PFSK-1 (cell line): ENCODE measurements around the gene DLGAP4.

Source experiments
- FOXP2 ChIP-seq: optimal IDR thresholded peaks from 2 replicates; pipeline ENCODE3; 2011; ENCODE audit warnings: borderline replicate concordance, control low read depth, inconsistent platforms; ENCODE audit not compliant: insufficient read depth; ENCODE audit errors: extremely low read length, extremely low read depth
- POLR2AphosphoS5 ChIP-seq: IDR thresholded peaks from 2 replicates; pipeline ENCODE4 v1.6.1; 2012; ENCODE audit warnings: low read depth, mild to moderate bottlenecking, control low read depth, low read length, moderate library complexity
- REST ChIP-seq, 2 experiments: IDR thresholded peaks; 2 replicates each; pipeline versions ENCODE4 v1.6.1 to v1.8.0; 2011 to 2012; ENCODE audit warnings: low read depth in 2 of 2, low read length in 2 of 2, control low read depth in 1 of 2, inconsistent platforms in 1 of 2, mild to moderate bottlenecking in 1 of 2, moderate library complexity in 1 of 2; ENCODE audit not compliant: insufficient read depth in 1 of 2
- SIN3A ChIP-seq: IDR thresholded peaks from 2 replicates; pipeline ENCODE4 v1.6.1; 2012; ENCODE audit warnings: mild to moderate bottlenecking, low read length, moderate library complexity, borderline replicate concordance; ENCODE audit not compliant: insufficient read depth
- TAF1 ChIP-seq: IDR thresholded peaks from 2 replicates; pipeline ENCODE4 v1.6.1; 2012; ENCODE audit warnings: low read length, control low read depth, borderline replicate concordance; ENCODE audit not compliant: insufficient read depth

DLGAP4 gene

DNA sequence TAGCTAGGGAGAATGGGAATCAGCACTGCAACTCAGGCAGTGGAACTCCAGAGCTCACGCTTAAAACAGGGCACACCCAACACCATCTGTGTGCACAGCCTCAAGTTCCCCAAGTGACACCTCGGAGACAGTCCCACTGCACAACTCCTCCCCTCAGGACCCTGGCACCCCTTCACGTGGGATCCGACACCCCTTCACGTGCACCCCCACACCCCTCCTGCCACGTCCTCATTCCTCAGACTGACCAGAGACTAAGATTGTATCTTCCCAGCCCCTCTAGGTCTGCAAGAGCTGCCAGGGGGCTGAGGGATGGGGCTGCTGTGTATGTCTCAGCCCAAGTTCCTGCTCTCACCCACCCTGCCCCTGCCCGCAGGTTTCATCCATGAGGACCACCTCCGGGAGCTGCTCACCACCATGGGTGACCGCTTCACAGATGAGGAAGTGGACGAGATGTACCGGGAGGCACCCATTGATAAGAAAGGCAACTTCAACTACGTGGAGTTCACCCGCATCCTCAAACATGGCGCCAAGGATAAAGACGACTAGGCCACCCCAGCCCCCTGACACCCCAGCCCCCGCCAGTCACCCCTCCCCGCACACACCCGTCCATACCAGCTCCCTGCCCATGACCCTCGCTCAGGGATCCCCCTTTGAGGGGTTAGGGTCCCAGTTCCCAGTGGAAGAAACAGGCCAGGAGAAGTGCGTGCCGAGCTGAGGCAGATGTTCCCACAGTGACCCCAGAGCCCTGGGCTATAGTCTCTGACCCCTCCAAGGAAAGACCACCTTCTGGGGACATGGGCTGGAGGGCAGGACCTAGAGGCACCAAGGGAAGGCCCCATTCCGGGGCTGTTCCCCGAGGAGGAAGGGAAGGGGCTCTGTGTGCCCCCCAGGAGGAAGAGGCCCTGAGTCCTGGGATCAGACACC, 242.8 kb downstream of the DLGAP4 start:
- TF ChIP-seq REST (IDR thresholded peaks at IDR 0.05; ENCODE audit: insufficient read depth in 1 of 2, low read depth in 2 of 2, low read length in 2 of 2) (no peak), POLR2AphosphoS5 (no peak), SIN3A (no peak), FOXP2 (no peak), TAF1 (no peak)

DNA sequence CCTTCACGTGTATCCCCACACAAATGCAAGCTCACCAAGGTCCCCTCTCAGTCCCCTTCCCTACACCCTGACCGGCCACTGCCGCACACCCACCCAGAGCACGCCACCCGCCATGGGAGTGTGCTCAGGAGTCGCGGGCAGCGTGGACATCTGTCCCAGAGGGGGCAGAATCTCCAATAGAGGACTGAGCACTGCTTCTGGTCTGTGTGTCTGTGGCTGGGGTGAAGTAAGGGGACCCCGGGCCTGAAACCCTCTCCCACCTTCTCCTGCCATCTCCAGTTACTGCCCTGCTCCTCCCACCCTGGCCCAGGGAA, 243.4 kb downstream of the DLGAP4 start:
- TF ChIP-seq POLR2AphosphoS5 (no peak), REST (IDR thresholded peaks at IDR 0.05; ENCODE audit: insufficient read depth in 1 of 2, low read depth in 2 of 2, low read length in 2 of 2) (no peak), FOXP2 (no peak), SIN3A (no peak), TAF1 (no peak)

DNA sequence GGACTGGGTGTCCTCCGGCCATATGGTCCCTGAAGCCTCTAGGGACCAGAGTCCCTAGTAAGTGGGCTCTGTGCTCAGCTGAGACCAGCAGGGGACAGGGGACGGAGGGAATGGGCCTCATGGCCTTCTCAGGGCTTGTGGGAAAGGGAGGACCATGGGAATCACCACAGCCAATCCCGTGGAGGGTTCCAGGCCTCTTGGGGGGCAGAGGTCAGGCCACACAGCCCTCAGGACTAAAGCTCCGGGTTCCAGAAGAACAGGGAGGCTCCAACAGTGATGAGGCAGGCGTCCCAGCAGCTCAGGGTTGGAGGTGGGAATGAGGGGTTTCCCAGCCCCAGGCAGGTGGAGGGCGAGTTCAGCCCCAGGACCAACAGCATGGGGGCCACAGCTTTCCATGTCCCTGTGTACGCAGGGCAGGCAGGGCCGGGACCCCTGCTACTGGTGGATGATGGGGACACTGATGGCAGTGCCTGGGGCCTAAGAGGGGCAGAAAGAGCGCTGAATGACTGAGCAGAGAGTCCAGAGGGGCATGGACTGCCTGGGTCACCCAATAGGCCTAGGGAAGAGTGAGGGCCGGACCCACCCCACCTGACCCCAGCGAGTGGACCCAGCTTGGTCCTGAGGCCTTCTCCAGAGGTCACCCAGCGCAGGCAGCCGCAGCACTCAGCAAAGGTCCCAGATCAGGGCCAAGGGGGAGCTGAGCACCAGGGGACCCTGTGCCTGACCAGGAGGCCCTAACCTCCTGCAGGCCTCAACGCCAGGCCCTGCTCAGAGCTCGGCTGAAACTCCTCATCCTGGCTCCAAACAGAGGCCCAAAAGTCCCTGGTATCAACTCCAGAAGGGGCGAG, 244.0 kb downstream of the DLGAP4 start:
- no peak for TF ChIP-seq FOXP2
- no peak for TF ChIP-seq SIN3A
- no peak for TF ChIP-seq REST (IDR thresholded peaks at IDR 0.05; ENCODE audit: insufficient read depth in 1 of 2, low read depth in 2 of 2, low read length in 2 of 2)
- no peak for TF ChIP-seq POLR2AphosphoS5
- TF ChIP-seq TAF1: no peak

DNA sequence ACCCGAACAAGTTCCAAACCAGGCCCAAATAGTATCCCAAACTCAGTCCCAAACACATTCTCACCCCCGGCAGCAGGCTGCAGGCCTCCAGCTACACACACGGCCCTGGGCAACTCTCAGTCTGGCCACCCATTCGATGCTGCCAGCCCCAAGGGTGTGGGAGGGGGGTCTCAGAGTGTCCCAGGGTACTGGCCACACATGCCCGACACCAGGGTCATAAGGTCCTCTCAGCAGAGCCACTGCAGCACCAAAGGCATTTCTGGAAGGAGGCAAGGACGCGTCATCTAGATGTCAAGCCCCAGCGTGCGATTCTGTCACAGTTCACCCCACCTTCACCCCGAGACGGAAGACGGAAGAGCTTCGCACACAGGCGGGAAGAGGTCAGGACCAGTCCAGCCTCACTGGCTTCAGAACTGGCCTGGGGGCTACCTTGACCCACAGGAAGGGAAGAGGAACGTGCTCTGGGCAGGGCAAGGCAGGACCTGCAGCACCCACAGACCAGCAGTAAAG, 244.7 kb downstream of the DLGAP4 start:
- TF ChIP-seq TAF1: no peak
- no peak for TF ChIP-seq REST (IDR thresholded peaks at IDR 0.05; ENCODE audit: insufficient read depth in 1 of 2, low read depth in 2 of 2, low read length in 2 of 2)
- TF ChIP-seq SIN3A: no peak
- no peak for TF ChIP-seq FOXP2
- TF ChIP-seq POLR2AphosphoS5: no peak
